ENCODE data around the gene ADGRV1. TPM values are rescaled to one million over a fixed set of nuclear protein-coding genes. Genes with fewer than 3 reads are reported as not detected.

The ADGRV1 gene
- total RNA-seq, 1 experiment from 2014 or later = 64.8 TPM

DNA sequence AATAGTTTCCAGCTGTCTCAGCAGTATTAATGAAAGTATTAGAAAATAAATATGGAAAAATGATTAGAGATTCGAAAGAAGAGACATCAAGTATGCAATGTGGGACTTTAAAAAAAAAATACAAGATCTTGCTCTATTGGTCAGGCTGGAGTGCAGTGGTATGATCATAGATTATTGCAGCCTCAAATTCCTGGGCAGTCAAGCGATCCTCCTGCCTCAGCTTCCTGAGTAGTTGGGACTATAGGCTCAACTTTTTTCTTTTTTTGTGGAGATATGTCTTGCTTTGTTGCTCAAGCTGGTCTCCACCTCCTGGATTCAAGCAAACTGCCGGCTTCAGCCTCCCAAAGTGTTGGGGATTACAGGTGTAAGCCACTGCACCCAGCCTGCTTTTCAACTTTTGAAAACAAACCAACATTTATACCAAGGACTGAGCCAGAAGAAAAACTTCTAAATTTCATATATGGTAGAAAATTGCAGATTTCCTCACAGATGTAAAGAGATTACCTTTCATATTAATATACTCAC lies 323.1 kb downstream of the ADGRV1 start:
- H2BK12ac ChIP-seq (ENCODE audit: insufficient read length, low read depth, low read length) = no peak overlapping the region
- no peaks in the 10 kb centered on the region for H3K9me3 ChIP-seq (ENCODE audit: control insufficient read depth, low read depth, low read length)
- peaks cover 4 to 13% (median 4%) of the 10 kb centered on the region in 3 experiments for H3K36me3 Mint-ChIP-seq (ENCODE audit: insufficient read depth in 1 of 3, low read depth in 3 of 3)
- H3K27ac ChIP-seq (ENCODE audit: insufficient read length, low read depth, low read length) = no peak overlapping the region
- H3K14ac ChIP-seq (ENCODE audit: insufficient read depth, low read length) = no peak overlapping the region
- H2BK20ac ChIP-seq (ENCODE audit: low read depth, low read length, poor library complexity, severe bottlenecking) = no peak overlapping the region
- H2AFZ ChIP-seq (ENCODE audit: low read length) = no peak overlapping the region
- no peak overlapping the region for H4K8ac ChIP-seq (replicated peaks; ENCODE audit: insufficient read length, low read depth, low read length)
- no peaks in the 10 kb centered on the region for H3K9me3 Mint-ChIP-seq
- H3K56ac ChIP-seq (ENCODE audit: insufficient read length, low read depth, low read length) = no peak overlapping the region
- no peaks in the 10 kb centered on the region for H4K20me1 ChIP-seq (ENCODE audit: control insufficient read depth, insufficient read depth, insufficient read length)
- H3K18ac ChIP-seq (ENCODE audit: insufficient read length, low read depth, low read length) = no peak overlapping the region
- no peak overlapping the region for H3K9ac ChIP-seq (ENCODE audit: extremely low read depth, insufficient read length, low read length)
- H3K23me2 ChIP-seq (ENCODE audit: insufficient read length, low read depth, low read length, poor library complexity, severe bottlenecking) = no peaks in the 10 kb centered on the region
- no peak overlapping the region for H3K4me3 Mint-ChIP-seq
- H3K4me1 Mint-ChIP-seq = peaks cover 50 to 57% of the 10 kb centered on the region in 2 experiments
- TF ChIP-seq, protein P1, sequence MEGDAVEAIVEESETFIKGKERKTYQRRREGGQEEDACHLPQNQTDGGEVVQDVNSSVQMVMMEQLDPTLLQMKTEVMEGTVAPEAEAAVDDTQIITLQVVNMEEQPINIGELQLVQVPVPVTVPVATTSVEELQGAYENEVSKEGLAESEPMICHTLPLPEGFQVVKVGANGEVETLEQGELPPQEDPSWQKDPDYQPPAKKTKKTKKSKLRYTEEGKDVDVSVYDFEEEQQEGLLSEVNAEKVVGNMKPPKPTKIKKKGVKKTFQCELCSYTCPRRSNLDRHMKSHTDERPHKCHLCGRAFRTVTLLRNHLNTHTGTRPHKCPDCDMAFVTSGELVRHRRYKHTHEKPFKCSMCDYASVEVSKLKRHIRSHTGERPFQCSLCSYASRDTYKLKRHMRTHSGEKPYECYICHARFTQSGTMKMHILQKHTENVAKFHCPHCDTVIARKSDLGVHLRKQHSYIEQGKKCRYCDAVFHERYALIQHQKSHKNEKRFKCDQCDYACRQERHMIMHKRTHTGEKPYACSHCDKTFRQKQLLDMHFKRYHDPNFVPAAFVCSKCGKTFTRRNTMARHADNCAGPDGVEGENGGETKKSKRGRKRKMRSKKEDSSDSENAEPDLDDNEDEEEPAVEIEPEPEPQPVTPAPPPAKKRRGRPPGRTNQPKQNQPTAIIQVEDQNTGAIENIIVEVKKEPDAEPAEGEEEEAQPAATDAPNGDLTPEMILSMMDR (conservative IDR thresholded peaks at IDR 0.05) = no peak
- H3K4me1 ChIP-seq (ENCODE audit: insufficient read depth, low read length) = peaks cover 8% of the 10 kb centered on the region
- no peak for DNase-seq
- H3K23ac ChIP-seq (ENCODE audit: insufficient read length, low read depth, low read length) = no peak overlapping the region
- H3K79me2 ChIP-seq (ENCODE audit: insufficient read depth, low read length) = no peaks in the 10 kb centered on the region
- no peak overlapping the region for H4K91ac ChIP-seq (ENCODE audit: insufficient read length, low read depth, low read length)
- no peak overlapping the region for H3K4ac ChIP-seq (ENCODE audit: low read depth, low read length)
- H3K27me3 Mint-ChIP-seq (ENCODE audit: low read depth) = no peaks in the 10 kb centered on the region
- no peak overlapping the region for H2BK5ac ChIP-seq (ENCODE audit: insufficient read length, low read length)
- H3K4me2 ChIP-seq (ENCODE audit: insufficient read depth, insufficient read length, low read length) = no peak overlapping the region
- H3K27ac Mint-ChIP-seq = peak overlapping the region; percentile 54 to 90 (median 57); a peak in 6 of 7 replicates
- H4K5ac ChIP-seq (ENCODE audit: insufficient read length, low read depth, low read length) = no peak overlapping the region
- H3T11ph ChIP-seq (ENCODE audit: low read length) = no peak overlapping the region
- WGBS (ENCODE audit: extremely low coverage, insufficient read length, low lambda C conversion rate) = 100% methylated on average over 1 of the region's 3 CpGs
- no peak overlapping the region for H2AK5ac ChIP-seq (ENCODE audit: insufficient read length, low read length)
- H2BK15ac ChIP-seq (ENCODE audit: low read depth, low read length) = no peak overlapping the region
- no peaks in the 10 kb centered on the region for H3K79me1 ChIP-seq (ENCODE audit: insufficient read depth, low read depth, low read length, poor library complexity, severe bottlenecking)
- H3K27me3 ChIP-seq (ENCODE audit: insufficient read depth, low read length) = no peaks in the 10 kb centered on the region
- H2BK120ac ChIP-seq (ENCODE audit: low read depth, low read length, poor library complexity, severe bottlenecking) = no peak overlapping the region

Measured in H9 (cell line).